GM23338 (cell line): Measurements from ENCODE around the gene TRIM31.

Experiments
- EZH2 ChIP-seq: fragments of 200-600 bp; sonication (generic); IDR thresholded peaks from one replicate; pipeline ENCODE4 v1.8.0; 2017; ENCODE audit warnings: antibody characterized with exemption, mild to moderate bottlenecking, low read depth; ENCODE audit not compliant: unreplicated experiment
- EZH2phosphoT487 ChIP-seq: fragments of 200-600 bp; sonication (generic); IDR thresholded peaks from one replicate; pipeline ENCODE4 v1.8.1; 2018; ENCODE audit warnings: antibody characterized with exemption; ENCODE audit not compliant: unreplicated experiment
- JUNB ChIP-seq: IDR thresholded peaks from one replicate; pipeline ENCODE4 v1.6.1; 2016; ENCODE audit warnings: antibody characterized with exemption; ENCODE audit not compliant: unreplicated experiment
- NANOG ChIP-seq: IDR thresholded peaks from 2 replicates; pipeline ENCODE4 v1.6.1; 2016; ENCODE audit warnings: antibody characterized with exemption, borderline replicate concordance
- POLR2AphosphoS5 ChIP-seq: IDR thresholded peaks from 2 replicates; pipeline ENCODE4 v1.6.1; 2016; ENCODE audit warnings: antibody characterized with exemption, low read depth
- STAT1 ChIP-seq: IDR thresholded peaks from one replicate; pipeline ENCODE4 v1.6.1; 2016; ENCODE audit warnings: antibody characterized with exemption; ENCODE audit not compliant: unreplicated experiment
- ZNF331 ChIP-seq: fragments of 250-450 bp; sonication (Bioruptor Pico); IDR thresholded peaks from 2 replicates; pipeline ENCODE4 v1.5.0; 2020; ENCODE audit warnings: low read depth, mild to moderate bottlenecking, moderate library complexity
- TF ChIP-seq, protein P1 (sequence below), 2 experiments: fragments of 200-600 bp in 1 of 2; sonication (generic) in 1 of 2; conservative IDR thresholded peaks; 2 replicates each; pipeline versions ENCODE4 v1.5.1 to v1.6.1; 2016 to 2017; ENCODE audit warnings: antibody characterized with exemption in 2 of 2, low read depth in 2 of 2, mild to moderate bottlenecking in 2 of 2, moderate library complexity in 1 of 2
- TF ChIP-seq, protein P2 (sequence below): IDR thresholded peaks from 2 replicates; pipeline ENCODE4 v1.6.1; 2016; ENCODE audit warnings: antibody characterized with exemption
- TF ChIP-seq, protein P3 (sequence below): IDR thresholded peaks from one replicate; pipeline ENCODE4 v1.6.1; 2018; ENCODE audit warnings: antibody characterized with exemption; ENCODE audit not compliant: unreplicated experiment

DNA sequence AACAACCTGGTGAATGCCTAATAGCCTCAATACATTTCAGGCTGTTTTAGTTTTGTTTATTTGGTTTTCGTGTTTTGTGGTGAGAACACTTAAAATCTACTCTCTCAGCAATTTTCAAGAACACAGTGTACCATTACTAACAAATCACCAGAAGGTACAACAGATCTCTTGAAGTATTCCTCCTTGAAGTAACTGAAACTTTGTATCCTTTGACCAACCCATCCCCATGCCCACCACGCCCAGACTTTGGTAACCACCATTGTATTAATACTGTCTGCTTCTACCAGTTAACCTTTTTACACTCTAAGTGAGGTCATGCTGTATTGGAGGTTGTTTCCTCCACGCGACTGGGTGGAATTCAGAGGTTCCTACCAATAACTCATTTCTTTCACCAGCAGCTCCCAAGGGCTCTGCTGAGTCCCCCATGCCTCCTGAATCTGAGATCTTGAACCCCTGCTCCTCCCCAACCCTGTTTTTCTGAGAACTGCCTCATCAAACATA lies 17.3 kb upstream of the TRIM31 start:
- TF ChIP-seq, protein P1, sequence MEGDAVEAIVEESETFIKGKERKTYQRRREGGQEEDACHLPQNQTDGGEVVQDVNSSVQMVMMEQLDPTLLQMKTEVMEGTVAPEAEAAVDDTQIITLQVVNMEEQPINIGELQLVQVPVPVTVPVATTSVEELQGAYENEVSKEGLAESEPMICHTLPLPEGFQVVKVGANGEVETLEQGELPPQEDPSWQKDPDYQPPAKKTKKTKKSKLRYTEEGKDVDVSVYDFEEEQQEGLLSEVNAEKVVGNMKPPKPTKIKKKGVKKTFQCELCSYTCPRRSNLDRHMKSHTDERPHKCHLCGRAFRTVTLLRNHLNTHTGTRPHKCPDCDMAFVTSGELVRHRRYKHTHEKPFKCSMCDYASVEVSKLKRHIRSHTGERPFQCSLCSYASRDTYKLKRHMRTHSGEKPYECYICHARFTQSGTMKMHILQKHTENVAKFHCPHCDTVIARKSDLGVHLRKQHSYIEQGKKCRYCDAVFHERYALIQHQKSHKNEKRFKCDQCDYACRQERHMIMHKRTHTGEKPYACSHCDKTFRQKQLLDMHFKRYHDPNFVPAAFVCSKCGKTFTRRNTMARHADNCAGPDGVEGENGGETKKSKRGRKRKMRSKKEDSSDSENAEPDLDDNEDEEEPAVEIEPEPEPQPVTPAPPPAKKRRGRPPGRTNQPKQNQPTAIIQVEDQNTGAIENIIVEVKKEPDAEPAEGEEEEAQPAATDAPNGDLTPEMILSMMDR (conservative IDR thresholded peaks at IDR 0.05; ENCODE audit: low read depth in 2 of 2) = no peak
- TF ChIP-seq STAT1 (no peak), EZH2 (no peak), NANOG (no peak), EZH2phosphoT487 (no peak), JUNB (no peak), POLR2AphosphoS5 (no peak), ZNF331 (CRISPR knock-in tag) (no peak)
- TF ChIP-seq, protein P2, sequence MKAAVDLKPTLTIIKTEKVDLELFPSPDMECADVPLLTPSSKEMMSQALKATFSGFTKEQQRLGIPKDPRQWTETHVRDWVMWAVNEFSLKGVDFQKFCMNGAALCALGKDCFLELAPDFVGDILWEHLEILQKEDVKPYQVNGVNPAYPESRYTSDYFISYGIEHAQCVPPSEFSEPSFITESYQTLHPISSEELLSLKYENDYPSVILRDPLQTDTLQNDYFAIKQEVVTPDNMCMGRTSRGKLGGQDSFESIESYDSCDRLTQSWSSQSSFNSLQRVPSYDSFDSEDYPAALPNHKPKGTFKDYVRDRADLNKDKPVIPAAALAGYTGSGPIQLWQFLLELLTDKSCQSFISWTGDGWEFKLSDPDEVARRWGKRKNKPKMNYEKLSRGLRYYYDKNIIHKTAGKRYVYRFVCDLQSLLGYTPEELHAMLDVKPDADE = no peak
- TF ChIP-seq, protein P3, sequence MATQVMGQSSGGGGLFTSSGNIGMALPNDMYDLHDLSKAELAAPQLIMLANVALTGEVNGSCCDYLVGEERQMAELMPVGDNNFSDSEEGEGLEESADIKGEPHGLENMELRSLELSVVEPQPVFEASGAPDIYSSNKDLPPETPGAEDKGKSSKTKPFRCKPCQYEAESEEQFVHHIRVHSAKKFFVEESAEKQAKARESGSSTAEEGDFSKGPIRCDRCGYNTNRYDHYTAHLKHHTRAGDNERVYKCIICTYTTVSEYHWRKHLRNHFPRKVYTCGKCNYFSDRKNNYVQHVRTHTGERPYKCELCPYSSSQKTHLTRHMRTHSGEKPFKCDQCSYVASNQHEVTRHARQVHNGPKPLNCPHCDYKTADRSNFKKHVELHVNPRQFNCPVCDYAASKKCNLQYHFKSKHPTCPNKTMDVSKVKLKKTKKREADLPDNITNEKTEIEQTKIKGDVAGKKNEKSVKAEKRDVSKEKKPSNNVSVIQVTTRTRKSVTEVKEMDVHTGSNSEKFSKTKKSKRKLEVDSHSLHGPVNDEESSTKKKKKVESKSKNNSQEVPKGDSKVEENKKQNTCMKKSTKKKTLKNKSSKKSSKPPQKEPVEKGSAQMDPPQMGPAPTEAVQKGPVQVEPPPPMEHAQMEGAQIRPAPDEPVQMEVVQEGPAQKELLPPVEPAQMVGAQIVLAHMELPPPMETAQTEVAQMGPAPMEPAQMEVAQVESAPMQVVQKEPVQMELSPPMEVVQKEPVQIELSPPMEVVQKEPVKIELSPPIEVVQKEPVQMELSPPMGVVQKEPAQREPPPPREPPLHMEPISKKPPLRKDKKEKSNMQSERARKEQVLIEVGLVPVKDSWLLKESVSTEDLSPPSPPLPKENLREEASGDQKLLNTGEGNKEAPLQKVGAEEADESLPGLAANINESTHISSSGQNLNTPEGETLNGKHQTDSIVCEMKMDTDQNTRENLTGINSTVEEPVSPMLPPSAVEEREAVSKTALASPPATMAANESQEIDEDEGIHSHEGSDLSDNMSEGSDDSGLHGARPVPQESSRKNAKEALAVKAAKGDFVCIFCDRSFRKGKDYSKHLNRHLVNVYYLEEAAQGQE = no peak
